DND-41 (cell line): Measurements from ENCODE around the gene GCDH.
"Not testable (repeated sequence)": the region's sequence is repeated elsewhere in the genome, so short reads cannot be mapped to it uniquely, and the experiment has no call there.

Experiments
- ATAC-seq: fragments of 200-7000 bp; cut with Tn5 transposase; 3 replicates; pipeline ENCODE4 v1.9.1; 2021; ENCODE audit warnings: low read depth; ENCODE audit not compliant: insufficient read depth
- DNase-seq: peaks from one replicate; pipeline ENCODE4 v3.0.0-alpha.2; 2020
- H2AFZ ChIP-seq: 2 replicates; pipeline ENCODE4 v1.6.0; 2012; ENCODE audit warnings: low read depth, low read length
- H3K27ac ChIP-seq: 2 replicates; pipeline ENCODE4 v1.5.1; 2012; ENCODE audit warnings: low read length, inconsistent platforms
- H3K27me3 ChIP-seq: fragments of 200-600 bp; sonication (generic); 2 replicates; pipeline ENCODE4 v1.6.0; 2012; ENCODE audit warnings: low read length, mild to moderate bottlenecking, inconsistent platforms; ENCODE audit not compliant: insufficient read depth, poor library complexity
- H3K36me3 ChIP-seq: 2 replicates; pipeline ENCODE4 v1.5.1; 2012; ENCODE audit warnings: low read length, inconsistent platforms; ENCODE audit not compliant: insufficient read depth
- H3K4me1 ChIP-seq: 2 replicates; pipeline ENCODE4 v1.5.1; 2012; ENCODE audit warnings: mild to moderate bottlenecking, low read length; ENCODE audit not compliant: insufficient read depth
- H3K4me2 ChIP-seq: 2 replicates; pipeline ENCODE4 v1.6.0; 2012; ENCODE audit warnings: mild to moderate bottlenecking, moderate library complexity, low read length, inconsistent platforms; ENCODE audit not compliant: insufficient read depth
- H3K4me3 ChIP-seq, 2 experiments: fragments of 200-600 bp in 1 of 2; shearing (Covaris generic) in 1 of 2; 2 replicates each; pipeline ENCODE4 v1.5.1; 2012 to 2016; ENCODE audit warnings: inconsistent platforms in 2 of 2, low read length in 2 of 2, mild to moderate bottlenecking in 2 of 2, low read depth in 1 of 2, moderate library complexity in 1 of 2
- H3K79me2 ChIP-seq: 2 replicates; pipeline ENCODE4 v1.6.0; 2012; ENCODE audit warnings: low read length, inconsistent platforms; ENCODE audit not compliant: insufficient read depth
- H3K9ac ChIP-seq: 2 replicates; pipeline ENCODE4 v1.6.0; 2012; ENCODE audit warnings: low read depth, mild to moderate bottlenecking, inconsistent platforms, low read length, moderate library complexity
- H3K9me3 ChIP-seq: 2 replicates; pipeline ENCODE4 v1.5.1; 2012; ENCODE audit warnings: low read length, moderate library complexity, mild to moderate bottlenecking, inconsistent platforms; ENCODE audit not compliant: insufficient read depth, severe bottlenecking
- H4K20me1 ChIP-seq: 2 replicates; pipeline ENCODE4 v1.6.0; 2012; ENCODE audit warnings: low read length; ENCODE audit not compliant: insufficient read depth
- EZH2 ChIP-seq: IDR thresholded peaks from 3 replicates; pipeline ENCODE4 v1.6.1; 2012; ENCODE audit warnings: borderline replicate concordance, low read depth, mild to moderate bottlenecking, moderate library complexity, low read length, inconsistent platforms; ENCODE audit not compliant: severe bottlenecking
- TF ChIP-seq, protein P1 (sequence below): IDR thresholded peaks from 2 replicates; pipeline ENCODE4 v1.5.1; 2012; ENCODE audit warnings: borderline replicate concordance, low read length, moderate library complexity, mild to moderate bottlenecking; ENCODE audit not compliant: poor library complexity, severe bottlenecking; ENCODE audit errors: extremely low read depth

GCDH gene

DNA sequence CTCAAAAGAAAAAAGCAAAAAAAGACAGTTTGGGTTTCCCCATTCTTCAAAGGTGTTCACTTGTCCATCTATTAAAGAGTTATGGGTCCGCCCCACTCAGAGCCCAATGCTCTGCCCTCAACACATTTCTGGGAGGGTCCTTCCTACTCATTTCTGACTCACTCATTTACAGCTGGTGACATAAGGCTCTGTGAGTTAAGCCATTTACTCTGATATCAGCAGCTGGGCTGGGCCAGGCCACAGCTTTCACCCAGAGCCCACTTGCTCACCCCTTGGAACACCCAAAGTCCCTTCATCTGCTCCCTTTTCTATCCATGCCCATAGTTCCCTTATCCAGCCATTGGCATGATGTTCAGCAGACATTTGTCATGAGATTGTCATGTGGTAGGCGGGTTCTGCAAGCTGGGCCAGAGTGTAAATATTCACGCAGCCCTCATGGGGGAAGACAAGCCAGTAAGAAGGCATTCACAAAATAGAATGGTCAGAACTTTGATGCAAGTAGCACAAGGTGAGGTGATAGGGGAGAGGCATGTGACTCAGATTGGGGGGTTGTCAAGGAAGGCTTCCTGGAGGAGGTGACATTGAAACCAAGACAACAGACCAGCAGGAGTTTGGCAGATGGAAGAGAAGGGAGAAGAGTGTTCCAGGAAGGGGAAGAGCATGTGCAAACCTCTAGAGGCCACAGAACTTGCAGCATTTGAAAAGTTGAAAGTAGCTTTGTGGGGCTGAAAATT, 46.8 kb upstream of the GCDH start:
- Histone ChIP-seq H3K4me3 (no peak overlapping the region), H3K36me3 (peaks cover 21% of the 10 kb centered on the region), H4K20me1 (peaks cover 31% of the 10 kb centered on the region), H3K4me1 (peaks cover 23% of the 10 kb centered on the region), H2AFZ (no peak overlapping the region), H3K4me2 (no peak overlapping the region), H3K9ac (no peak overlapping the region), H3K27ac (no peak overlapping the region), H3K27me3 (no peaks in the 10 kb centered on the region), H3K79me2 (peaks cover 35% of the 10 kb centered on the region), H3K9me3 (no peaks in the 10 kb centered on the region)
- ATAC-seq: no peak
- no peak for TF ChIP-seq EZH2
- TF ChIP-seq, protein P1, sequence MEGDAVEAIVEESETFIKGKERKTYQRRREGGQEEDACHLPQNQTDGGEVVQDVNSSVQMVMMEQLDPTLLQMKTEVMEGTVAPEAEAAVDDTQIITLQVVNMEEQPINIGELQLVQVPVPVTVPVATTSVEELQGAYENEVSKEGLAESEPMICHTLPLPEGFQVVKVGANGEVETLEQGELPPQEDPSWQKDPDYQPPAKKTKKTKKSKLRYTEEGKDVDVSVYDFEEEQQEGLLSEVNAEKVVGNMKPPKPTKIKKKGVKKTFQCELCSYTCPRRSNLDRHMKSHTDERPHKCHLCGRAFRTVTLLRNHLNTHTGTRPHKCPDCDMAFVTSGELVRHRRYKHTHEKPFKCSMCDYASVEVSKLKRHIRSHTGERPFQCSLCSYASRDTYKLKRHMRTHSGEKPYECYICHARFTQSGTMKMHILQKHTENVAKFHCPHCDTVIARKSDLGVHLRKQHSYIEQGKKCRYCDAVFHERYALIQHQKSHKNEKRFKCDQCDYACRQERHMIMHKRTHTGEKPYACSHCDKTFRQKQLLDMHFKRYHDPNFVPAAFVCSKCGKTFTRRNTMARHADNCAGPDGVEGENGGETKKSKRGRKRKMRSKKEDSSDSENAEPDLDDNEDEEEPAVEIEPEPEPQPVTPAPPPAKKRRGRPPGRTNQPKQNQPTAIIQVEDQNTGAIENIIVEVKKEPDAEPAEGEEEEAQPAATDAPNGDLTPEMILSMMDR: no peak
- DNase-seq: no peak

DNA sequence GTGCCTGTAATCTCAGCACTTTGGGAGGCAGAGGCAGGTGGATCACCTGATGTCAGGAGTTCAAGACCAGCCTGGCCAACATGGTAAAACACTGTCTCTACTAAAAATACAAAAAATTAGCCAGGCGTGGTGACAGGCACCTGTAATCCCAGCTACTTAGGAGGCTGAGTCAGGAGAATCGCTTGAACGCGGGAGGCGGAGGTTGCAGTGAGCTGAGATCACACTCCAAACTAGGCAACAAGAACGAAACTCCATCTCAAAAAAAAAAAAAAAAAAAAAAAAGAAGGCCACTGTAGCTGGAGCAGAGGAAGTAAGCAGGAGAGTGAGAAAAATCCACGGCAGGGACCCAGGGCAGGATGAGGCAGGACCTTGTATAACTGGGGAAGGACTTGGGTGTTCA, 44.3 kb upstream of the GCDH start:
- H3K27me3 ChIP-seq, ATAC-seq, H3K4me1 ChIP-seq, H3K9ac ChIP-seq, H3K4me2 ChIP-seq, H3K9me3 ChIP-seq, H2AFZ ChIP-seq, H3K4me3 ChIP-seq, H3K27ac ChIP-seq, DNase-seq: not testable (repeated sequence)
- H3K79me2 ChIP-seq: peaks cover 13% of the 10 kb centered on the region
- H4K20me1 ChIP-seq: peaks cover 16% of the 10 kb centered on the region
- peaks cover 22% of the 10 kb centered on the region for H3K36me3 ChIP-seq

DNA sequence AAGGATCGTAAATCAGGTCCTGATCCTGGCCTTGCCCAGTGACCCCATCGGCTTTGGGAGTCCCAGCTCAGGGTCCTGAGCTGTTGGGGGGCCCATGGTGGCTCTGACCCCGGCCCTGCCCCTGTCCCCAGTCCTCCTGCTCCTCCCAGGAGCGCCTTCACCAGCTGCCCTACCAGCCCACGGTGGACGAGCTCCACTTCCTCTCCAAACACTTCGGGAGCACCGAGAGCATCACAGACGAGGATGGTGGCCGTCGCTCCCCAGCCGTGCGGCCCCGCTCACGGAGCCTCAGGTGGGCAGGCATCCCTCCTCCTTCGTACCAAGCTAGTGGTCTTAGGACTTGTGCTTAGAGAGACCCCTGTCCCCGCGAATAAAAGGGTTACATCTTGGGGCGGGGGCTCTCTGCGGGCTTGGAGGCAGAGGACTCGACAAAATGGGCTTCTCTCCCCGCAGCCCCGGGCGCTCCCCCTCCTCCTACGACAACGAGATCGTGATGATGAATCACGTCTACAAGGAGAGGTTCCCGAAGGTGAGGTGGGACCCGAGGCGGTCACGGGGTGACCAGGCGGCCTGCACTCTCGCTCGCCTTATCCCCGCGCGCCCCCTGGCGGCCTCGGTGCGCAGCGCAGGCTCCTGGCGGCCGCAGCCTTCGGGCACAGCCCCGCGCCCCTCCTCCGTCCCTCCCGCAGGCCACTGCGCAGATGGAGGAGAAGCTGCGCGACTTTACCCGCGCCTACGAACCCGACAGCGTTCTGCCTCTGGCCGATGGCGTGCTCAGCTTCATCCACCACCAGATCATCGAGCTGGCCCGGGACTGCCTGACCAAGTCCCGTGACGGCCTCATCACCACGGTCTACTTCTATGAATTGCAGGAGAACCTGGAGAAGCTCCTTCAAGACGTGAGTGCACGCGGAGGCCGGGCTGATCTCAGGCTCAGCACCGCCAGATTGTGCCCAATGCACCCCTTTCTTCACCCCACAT, 43.5 kb upstream of the GCDH start:
- peaks cover 12% of the 10 kb centered on the region for H4K20me1 ChIP-seq
- H3K36me3 ChIP-seq: peaks cover 30% of the 10 kb centered on the region
- peak overlapping the region; percentile 45; the same call in 1 of the 2 replicates for H3K4me2 ChIP-seq
- H3K9ac ChIP-seq: no peak overlapping the region
- ATAC-seq (peak; percentile 93), DNase-seq (peak; percentile 70)
- no peaks in the 10 kb centered on the region for H3K27me3 ChIP-seq
- no peak overlapping the region; the same call in none of the 2 replicates for H2AFZ ChIP-seq
- peaks cover 8% of the 10 kb centered on the region; the same call in 1 of the 2 replicates for H3K79me2 ChIP-seq
- no peaks in the 10 kb centered on the region for H3K9me3 ChIP-seq
- H3K4me3 ChIP-seq: no peak overlapping the region
- TF ChIP-seq EZH2: no peak
- TF ChIP-seq, protein P1: peak; percentile 95
- H3K4me1 ChIP-seq: peaks cover 8% of the 10 kb centered on the region
- H3K27ac ChIP-seq: no peak overlapping the region

DNA sequence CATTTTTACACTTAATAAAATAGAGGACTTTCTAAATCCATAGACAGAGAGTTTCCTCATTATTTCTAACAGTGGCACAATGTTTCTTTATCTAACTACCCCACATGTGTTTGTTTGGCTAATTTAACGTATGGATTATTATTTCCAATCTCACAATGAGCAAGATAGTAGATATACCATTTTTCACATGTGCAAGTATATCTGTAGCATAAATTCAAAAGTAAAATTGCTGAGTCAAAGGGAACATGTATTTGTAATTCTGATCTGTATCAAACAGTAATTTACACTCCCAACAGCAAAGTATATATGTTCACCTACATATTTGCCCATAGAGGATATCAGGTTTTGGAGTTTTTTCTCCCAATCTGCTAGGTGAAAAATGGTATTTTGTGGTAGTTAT, 34.3 kb upstream of the GCDH start:
- no peaks in the 10 kb centered on the region for H3K79me2 ChIP-seq
- H3K9me3 ChIP-seq: no peaks in the 10 kb centered on the region
- DNase-seq (no peak), ATAC-seq (no peak)
- H3K4me2 ChIP-seq: no peak overlapping the region
- H3K36me3 ChIP-seq: peaks cover 25% of the 10 kb centered on the region
- no peaks in the 10 kb centered on the region for H3K4me1 ChIP-seq
- TF ChIP-seq, protein P1: no peak
- no peak for TF ChIP-seq EZH2
- H2AFZ ChIP-seq: no peak overlapping the region
- H4K20me1 ChIP-seq: no peaks in the 10 kb centered on the region
- no peak overlapping the region for H3K4me3 ChIP-seq
- no peaks in the 10 kb centered on the region for H3K27me3 ChIP-seq
- no peak overlapping the region for H3K27ac ChIP-seq
- no peak overlapping the region for H3K9ac ChIP-seq
